ENCODE data around the gene SPPL3. TPM values are rescaled to one million over a fixed set of nuclear protein-coding genes. Genes with fewer than 3 reads are reported as not detected.

Gene SPPL3
- total and polyA plus RNA-seq, 4 donors: 7.4 to 12.6 (median 8.7) TPM

DNA sequence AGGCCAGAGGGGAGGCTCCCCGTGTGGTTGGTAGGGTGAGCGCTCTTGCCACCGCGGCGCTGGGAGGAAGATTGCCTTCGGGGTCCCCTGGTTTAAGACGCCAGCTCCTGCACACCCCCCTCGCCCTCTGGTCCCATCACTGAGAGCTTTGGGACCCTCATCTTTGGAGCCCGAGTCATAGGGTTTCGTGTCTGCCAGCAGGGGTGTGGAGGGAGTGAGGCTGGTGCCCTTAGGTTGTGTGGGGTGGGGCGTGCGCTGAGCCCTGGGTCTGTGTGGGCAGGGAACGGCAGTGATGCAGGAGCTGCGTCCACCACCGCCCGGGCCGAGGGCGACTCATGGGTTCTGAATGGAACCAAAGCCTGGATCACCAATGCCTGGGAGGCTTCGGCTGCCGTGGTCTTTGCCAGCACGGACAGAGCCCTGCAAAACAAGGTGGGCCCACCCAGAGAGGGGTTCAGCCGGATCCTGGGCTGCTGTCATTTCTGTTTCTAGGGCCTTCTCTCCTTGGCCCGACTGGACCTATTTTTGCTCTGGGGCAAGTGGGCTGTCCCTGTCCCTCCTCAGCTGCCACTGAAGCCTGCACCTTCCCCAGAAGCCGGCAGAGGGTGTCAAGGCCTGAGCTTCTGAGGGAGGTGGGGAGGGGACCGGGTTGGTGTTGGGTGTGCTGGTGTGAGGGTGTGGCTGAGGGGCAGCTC is 166.5 kb downstream of the SPPL3 start:
- Histone ChIP-seq H3K9me3 (ENCODE audit: control insufficient read depth in 4 of 4, low read length in 3 of 4) (no peaks in the 10 kb centered on the region), H3K27ac (ENCODE audit: low read depth in 1 of 2, low read length in 2 of 2) (no peak overlapping the region), H3K4me3 (ENCODE audit: low read depth in 1 of 3, low read length in 3 of 3) (no peak overlapping the region), H3K27me3 (ENCODE audit: control insufficient read depth in 4 of 4, insufficient read depth in 4 of 4, low read length in 3 of 4) (no peaks in the 10 kb centered on the region), H3K9ac (ENCODE audit: low read depth in 1 of 2, low read length in 2 of 2) (no peak overlapping the region), H3K4me1 (ENCODE audit: control insufficient read depth in 4 of 4, insufficient read depth in 4 of 4, low read length in 3 of 4) (peaks cover 3 to 46% (median 26%) of the 10 kb centered on the region in 4 donors), H3K36me3 (ENCODE audit: control insufficient read depth in 4 of 4, insufficient read depth in 3 of 4, low read depth in 1 of 4, low read length in 3 of 4) (peaks cover 0 to 18% (median 8%) of the 10 kb centered on the region in 4 donors)
- TF ChIP-seq, protein P1, sequence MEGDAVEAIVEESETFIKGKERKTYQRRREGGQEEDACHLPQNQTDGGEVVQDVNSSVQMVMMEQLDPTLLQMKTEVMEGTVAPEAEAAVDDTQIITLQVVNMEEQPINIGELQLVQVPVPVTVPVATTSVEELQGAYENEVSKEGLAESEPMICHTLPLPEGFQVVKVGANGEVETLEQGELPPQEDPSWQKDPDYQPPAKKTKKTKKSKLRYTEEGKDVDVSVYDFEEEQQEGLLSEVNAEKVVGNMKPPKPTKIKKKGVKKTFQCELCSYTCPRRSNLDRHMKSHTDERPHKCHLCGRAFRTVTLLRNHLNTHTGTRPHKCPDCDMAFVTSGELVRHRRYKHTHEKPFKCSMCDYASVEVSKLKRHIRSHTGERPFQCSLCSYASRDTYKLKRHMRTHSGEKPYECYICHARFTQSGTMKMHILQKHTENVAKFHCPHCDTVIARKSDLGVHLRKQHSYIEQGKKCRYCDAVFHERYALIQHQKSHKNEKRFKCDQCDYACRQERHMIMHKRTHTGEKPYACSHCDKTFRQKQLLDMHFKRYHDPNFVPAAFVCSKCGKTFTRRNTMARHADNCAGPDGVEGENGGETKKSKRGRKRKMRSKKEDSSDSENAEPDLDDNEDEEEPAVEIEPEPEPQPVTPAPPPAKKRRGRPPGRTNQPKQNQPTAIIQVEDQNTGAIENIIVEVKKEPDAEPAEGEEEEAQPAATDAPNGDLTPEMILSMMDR (IDR thresholded peaks at IDR 0.05; ENCODE audit: low read depth, low read length, missing input control): no peak
- TF ChIP-seq, protein P2, sequence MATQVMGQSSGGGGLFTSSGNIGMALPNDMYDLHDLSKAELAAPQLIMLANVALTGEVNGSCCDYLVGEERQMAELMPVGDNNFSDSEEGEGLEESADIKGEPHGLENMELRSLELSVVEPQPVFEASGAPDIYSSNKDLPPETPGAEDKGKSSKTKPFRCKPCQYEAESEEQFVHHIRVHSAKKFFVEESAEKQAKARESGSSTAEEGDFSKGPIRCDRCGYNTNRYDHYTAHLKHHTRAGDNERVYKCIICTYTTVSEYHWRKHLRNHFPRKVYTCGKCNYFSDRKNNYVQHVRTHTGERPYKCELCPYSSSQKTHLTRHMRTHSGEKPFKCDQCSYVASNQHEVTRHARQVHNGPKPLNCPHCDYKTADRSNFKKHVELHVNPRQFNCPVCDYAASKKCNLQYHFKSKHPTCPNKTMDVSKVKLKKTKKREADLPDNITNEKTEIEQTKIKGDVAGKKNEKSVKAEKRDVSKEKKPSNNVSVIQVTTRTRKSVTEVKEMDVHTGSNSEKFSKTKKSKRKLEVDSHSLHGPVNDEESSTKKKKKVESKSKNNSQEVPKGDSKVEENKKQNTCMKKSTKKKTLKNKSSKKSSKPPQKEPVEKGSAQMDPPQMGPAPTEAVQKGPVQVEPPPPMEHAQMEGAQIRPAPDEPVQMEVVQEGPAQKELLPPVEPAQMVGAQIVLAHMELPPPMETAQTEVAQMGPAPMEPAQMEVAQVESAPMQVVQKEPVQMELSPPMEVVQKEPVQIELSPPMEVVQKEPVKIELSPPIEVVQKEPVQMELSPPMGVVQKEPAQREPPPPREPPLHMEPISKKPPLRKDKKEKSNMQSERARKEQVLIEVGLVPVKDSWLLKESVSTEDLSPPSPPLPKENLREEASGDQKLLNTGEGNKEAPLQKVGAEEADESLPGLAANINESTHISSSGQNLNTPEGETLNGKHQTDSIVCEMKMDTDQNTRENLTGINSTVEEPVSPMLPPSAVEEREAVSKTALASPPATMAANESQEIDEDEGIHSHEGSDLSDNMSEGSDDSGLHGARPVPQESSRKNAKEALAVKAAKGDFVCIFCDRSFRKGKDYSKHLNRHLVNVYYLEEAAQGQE (IDR thresholded peaks at IDR 0.05): no peak
- TF ChIP-seq, protein P3, sequence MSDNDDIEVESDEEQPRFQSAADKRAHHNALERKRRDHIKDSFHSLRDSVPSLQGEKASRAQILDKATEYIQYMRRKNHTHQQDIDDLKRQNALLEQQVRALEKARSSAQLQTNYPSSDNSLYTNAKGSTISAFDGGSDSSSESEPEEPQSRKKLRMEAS (IDR thresholded peaks at IDR 0.05): no peak
- TF ChIP-seq HNF4A (conservative IDR thresholded peaks at IDR 0.05) (no peak), TAF1 (conservative IDR thresholded peaks at IDR 0.05) (no peak), GABPA (IDR thresholded peaks at IDR 0.05 in 1 of 2, conservative IDR thresholded peaks at IDR 0.05 in 1 of 2) (no peak), FOXA1 (IDR thresholded peaks at IDR 0.05) (no peak), RXRA (IDR thresholded peaks at IDR 0.05) (no peak), NR2F2 (IDR thresholded peaks at IDR 0.05) (no peak), FOXA2 (IDR thresholded peaks at IDR 0.05) (no peak), HNF4G (IDR thresholded peaks at IDR 0.05) (no peak), RAD21 (IDR thresholded peaks at IDR 0.05) (no peak), SP1 (IDR thresholded peaks at IDR 0.05) (no peak), YY1 (IDR thresholded peaks at IDR 0.05) (no peak), JUND (IDR thresholded peaks at IDR 0.05) (no peak), EGR1 (IDR thresholded peaks at IDR 0.05; ENCODE audit: low read depth in 2 of 2) (no peak)
- TF ChIP-seq, protein P4, sequence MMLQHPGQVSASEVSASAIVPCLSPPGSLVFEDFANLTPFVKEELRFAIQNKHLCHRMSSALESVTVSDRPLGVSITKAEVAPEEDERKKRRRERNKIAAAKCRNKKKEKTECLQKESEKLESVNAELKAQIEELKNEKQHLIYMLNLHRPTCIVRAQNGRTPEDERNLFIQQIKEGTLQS (IDR thresholded peaks at IDR 0.05): no peak
- TF ChIP-seq, protein P5, sequence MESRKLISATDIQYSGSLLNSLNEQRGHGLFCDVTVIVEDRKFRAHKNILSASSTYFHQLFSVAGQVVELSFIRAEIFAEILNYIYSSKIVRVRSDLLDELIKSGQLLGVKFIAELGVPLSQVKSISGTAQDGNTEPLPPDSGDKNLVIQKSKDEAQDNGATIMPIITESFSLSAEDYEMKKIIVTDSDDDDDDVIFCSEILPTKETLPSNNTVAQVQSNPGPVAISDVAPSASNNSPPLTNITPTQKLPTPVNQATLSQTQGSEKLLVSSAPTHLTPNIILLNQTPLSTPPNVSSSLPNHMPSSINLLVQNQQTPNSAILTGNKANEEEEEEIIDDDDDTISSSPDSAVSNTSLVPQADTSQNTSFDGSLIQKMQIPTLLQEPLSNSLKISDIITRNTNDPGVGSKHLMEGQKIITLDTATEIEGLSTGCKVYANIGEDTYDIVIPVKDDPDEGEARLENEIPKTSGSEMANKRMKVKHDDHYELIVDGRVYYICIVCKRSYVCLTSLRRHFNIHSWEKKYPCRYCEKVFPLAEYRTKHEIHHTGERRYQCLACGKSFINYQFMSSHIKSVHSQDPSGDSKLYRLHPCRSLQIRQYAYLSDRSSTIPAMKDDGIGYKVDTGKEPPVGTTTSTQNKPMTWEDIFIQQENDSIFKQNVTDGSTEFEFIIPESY (IDR thresholded peaks at IDR 0.05): no peak
- no peak for DNase-seq (ENCODE audit: low spot score)
- WGBS: 93% methylated on average over 25 of the region's 25 CpGs

Data from liver (tissue), 9 donors.